Activated B cell treated with CpG ODN at 0.5 μM for 24 hours (primary cell): ENCODE measurements around the gene PRR5. TPM values are rescaled to one million over a fixed set of nuclear protein-coding genes. Genes with fewer than 3 reads are reported as not detected.

Experiments used
- ATAC-seq: fragments of 200-7000 bp; cut with Tn5 transposase; one replicate; pipeline ENCODE4 v1.10.0; 2021; ENCODE audit warnings: low read depth, mild to moderate bottlenecking, moderate library complexity
- CTCF ChIA-PET: fragments of 350-600 bp; sonication (Branson Sonifier 250); formaldehyde crosslinking; loops from one replicate; lab custom pipeline; 2021; ENCODE audit warnings: antibody characterized with exemption; lab: Charles Lee
- POLR2A ChIA-PET: fragments of 350-600 bp; sonication (Branson Sonifier 250); formaldehyde crosslinking; loops from one replicate; lab custom pipeline; 2021; ENCODE audit warnings: antibody characterized with exemption; lab: Charles Lee
- DNase-seq: peaks from one replicate; pipeline ENCODE4 v3.0.0; 2022
- H3K27ac Mint-ChIP-seq: one replicate; pipeline ENCODE4 v1.8.0; 2020; ENCODE audit warnings: mixed read lengths
- H3K27me3 Mint-ChIP-seq: one replicate; pipeline ENCODE4 v1.8.0; 2021; ENCODE audit warnings: mixed read lengths
- H3K36me3 Mint-ChIP-seq: one replicate; pipeline ENCODE4 v1.8.0; 2021; ENCODE audit warnings: low read depth, mixed read lengths
- H3K4me1 Mint-ChIP-seq: one replicate; pipeline ENCODE4 v1.8.0; 2021; ENCODE audit warnings: mixed read lengths
- H3K4me3 Mint-ChIP-seq: one replicate; pipeline ENCODE4 v1.8.0; 2020; ENCODE audit warnings: mild to moderate bottlenecking, mixed read lengths
- H3K9me3 Mint-ChIP-seq: one replicate; pipeline ENCODE4 v1.8.0; 2020; ENCODE audit warnings: mixed read lengths
- CTCF ChIP-seq: fragments of 200-600 bp; IDR thresholded peaks from one replicate; pipeline ENCODE4 v1.8.0; 2022; ENCODE audit warnings: antibody characterized with exemption, mild to moderate bottlenecking
- intact Hi-C: fragments of 100-400 bp; cut with micrococcal nuclease; formaldehyde crosslinking; loops from one replicate; pipeline ENCODE4 v1.15.1; 2024
- total RNA-seq: library from RNA; stranded (reverse); gene quantifications from 2 replicates; pipeline ENCODE4 v1.2.3, GENCODE V29; 2022

The PRR5 gene
- total RNA-seq, 1 donor from 2014 or later, result 18.0 TPM

- DNase-seq (no peak), ATAC-seq (no peak)
- H3K4me3 Mint-ChIP-seq, result no peak overlapping the region
- ChIA-PET POLR2A (no interaction called here), CTCF (interaction anchor here (0.8 to 4.7 kb wide), 3 partner anchors 23 to 49 kb away, joined by 4 to 53 read pairs (median 8); no protein-coding TSS in a partner anchor)
- no peak overlapping the region for H3K27ac Mint-ChIP-seq
- no peak for TF ChIP-seq CTCF
- peaks cover 13% of the 10 kb centered on the region for H3K4me1 Mint-ChIP-seq
- intact Hi-C loops, result no loop called here
- H3K27me3 Mint-ChIP-seq, result peaks cover 2% of the 10 kb centered on the region
- H3K36me3 Mint-ChIP-seq, result peaks cover 2% of the 10 kb centered on the region
- H3K9me3 Mint-ChIP-seq, result no peaks in the 10 kb centered on the region
Observed at GRCh38 chr22:44733426-44734106, 31.6 kb downstream of the PRR5 start.

- TF ChIP-seq CTCF, result no peak
- no peak overlapping the region for H3K4me3 Mint-ChIP-seq
- H3K27ac Mint-ChIP-seq, result no peak overlapping the region
- no peaks in the 10 kb centered on the region for H3K9me3 Mint-ChIP-seq
- DNase-seq (no peak), ATAC-seq (no peak)
- POLR2A ChIA-PET, result interaction anchor here (0.5 kb wide), 1 partner anchor 15 kb away, joined by 3 read pairs; no protein-coding TSS in a partner anchor
- H3K36me3 Mint-ChIP-seq, result peaks cover 2% of the 10 kb centered on the region
- intact Hi-C loops, result no loop called here
- peaks cover 2% of the 10 kb centered on the region for H3K27me3 Mint-ChIP-seq
- H3K4me1 Mint-ChIP-seq, result peaks cover 8% of the 10 kb centered on the region
- CTCF ChIA-PET, result interaction anchor here (0.8 to 4.7 kb wide), 3 partner anchors 37 to 70 kb away, joined by 3 to 53 read pairs (median 8); no protein-coding TSS in a partner anchor
Observed at GRCh38 chr22:44734278-44734677, 32.3 kb downstream of the PRR5 start.

- TF ChIP-seq CTCF, result no peak
- no peaks in the 10 kb centered on the region for H3K9me3 Mint-ChIP-seq
- ChIA-PET CTCF (interaction anchor here (0.8 to 4.7 kb wide), 4 partner anchors 27 to 70 kb away, joined by 3 to 53 read pairs (median 6); no protein-coding TSS in a partner anchor), POLR2A (interaction anchor here (0.5 kb wide), 1 partner anchor 16 kb away, joined by 3 read pairs; no protein-coding TSS in a partner anchor)
- no peak for ATAC-seq
- no peak overlapping the region for H3K4me3 Mint-ChIP-seq
- H3K4me1 Mint-ChIP-seq, result peaks cover 3% of the 10 kb centered on the region
- H3K27me3 Mint-ChIP-seq, result peaks cover 2% of the 10 kb centered on the region
- H3K36me3 Mint-ChIP-seq, result peaks cover 2% of the 10 kb centered on the region
- no peak for DNase-seq
- intact Hi-C loops, result loop anchor here (1.0 kb wide), 1 partner anchor 38 kb away; no protein-coding TSS in a partner anchor
- H3K27ac Mint-ChIP-seq, result no peak overlapping the region
Observed at GRCh38 chr22:44734801-44735517, 33.0 kb downstream of the PRR5 start.

GRCh38 chr22:44735518-44736428 lies 33.8 kb downstream of the PRR5 start:
- Mint-ChIP-seq H3K27ac (no peak overlapping the region), H3K4me3 (no peak overlapping the region), H3K27me3 (peaks cover 2% of the 10 kb centered on the region), H3K4me1 (peaks cover 3% of the 10 kb centered on the region), H3K36me3 (peaks cover 1% of the 10 kb centered on the region), H3K9me3 (no peaks in the 10 kb centered on the region)
- DNase-seq, result peak; percentile 88
- peak; percentile 78 for TF ChIP-seq CTCF
- POLR2A ChIA-PET, result no interaction called here
- CTCF ChIA-PET, result interaction anchor here (0.9 to 4.7 kb wide), 3 partner anchors 28 to 51 kb away, joined by 3 to 53 read pairs (median 8); no protein-coding TSS in a partner anchor
- intact Hi-C loops, result loop anchor here (1.0 kb wide), 1 partner anchor 38 kb away; no protein-coding TSS in a partner anchor
- peak; percentile 89 for ATAC-seq
